K562 (cell line): ENCODE data around the gene GART. TPM values are rescaled to one million over a fixed set of nuclear protein-coding genes. Genes with fewer than 3 reads are reported as not detected.
A peak's percentile ranks its signal among the peaks of the same experiment; 100 is the strongest.

Experiments used
- CCAR2 ChIP-seq: fragments of 200-400 bp; formaldehyde crosslinking; IDR thresholded peaks from 2 replicates; pipeline ENCODE4 v1.6.1; 2017; ENCODE audit warnings: mild to moderate bottlenecking, low read depth, low read length
- CTCFL ChIP-seq: IDR thresholded peaks from 2 replicates; pipeline ENCODE4 v1.6.1; 2011; ENCODE audit warnings: borderline replicate concordance, low read depth, mild to moderate bottlenecking, moderate library complexity, low read length; ENCODE audit not compliant: insufficient read depth, poor library complexity, severe bottlenecking
- DMBX1 ChIP-seq: fragments of 250-450 bp; sonication (Bioruptor Pico); IDR thresholded peaks from 2 replicates; pipeline ENCODE4 v1.8.0; 2022; ENCODE audit warnings: inconsistent platforms, mild to moderate bottlenecking, moderate library complexity, borderline replicate concordance
- GTF2E2 ChIP-seq: fragments of 200-800 bp; sonication (Bioruptor generic); IDR thresholded peaks from 2 replicates; pipeline ENCODE4 v1.6.1; 2016; ENCODE audit warnings: missing genetic modification characterization, missing compliant biosample characterization
- HOXB6 ChIP-seq: fragments of 250-450 bp; sonication (Bioruptor Pico); IDR thresholded peaks from 2 replicates; pipeline ENCODE4 v1.5.1; 2022; ENCODE audit warnings: mild to moderate bottlenecking, borderline replicate concordance
- MCM2 ChIP-seq: fragments of 450-650 bp; IDR thresholded peaks from 2 replicates; pipeline ENCODE4 v1.6.1; 2017; ENCODE audit warnings: low read depth, mild to moderate bottlenecking
- MITF ChIP-seq: IDR thresholded peaks from 2 replicates; pipeline ENCODE4 v1.6.1; 2014; ENCODE audit warnings: antibody characterized with exemption
- POLR2AphosphoS5 ChIP-seq: IDR thresholded peaks from 2 replicates; pipeline ENCODE4 v1.6.1; 2011; ENCODE audit warnings: mild to moderate bottlenecking, low read depth, low read length, moderate library complexity; ENCODE audit not compliant: control insufficient read depth, insufficient read depth
- PRMT5 ChIP-seq: sonication (generic); formaldehyde crosslinking; IDR thresholded peaks from 2 replicates; pipeline ENCODE4 v1.5.0; 2020; ENCODE audit warnings: missing genetic modification reagents
- RFX5 ChIP-seq: IDR thresholded peaks from 2 replicates; pipeline ENCODE4 v1.6.1; 2011; ENCODE audit warnings: low read depth, mild to moderate bottlenecking, improper control_type of control experiment, low read length
- SNAPC5 ChIP-seq: fragments of 250-450 bp; sonication (Bioruptor Pico); IDR thresholded peaks from 2 replicates; pipeline ENCODE4 v1.8.0; 2021; ENCODE audit warnings: moderate library complexity, mild to moderate bottlenecking, inconsistent platforms
- UBTF ChIP-seq, 2 experiments: IDR thresholded peaks; 2 replicates each; pipeline ENCODE4 v1.6.1; 2012; ENCODE audit warnings: improper control_type of control experiment in 2 of 2, low read depth in 2 of 2, low read length in 2 of 2, borderline replicate concordance in 1 of 2
- ZBTB2 ChIP-seq: fragments of 450-650 bp; IDR thresholded peaks from 2 replicates; pipeline ENCODE4 v1.6.1; 2016; ENCODE audit warnings: antibody characterized with exemption
- ZC3H11A ChIP-seq: IDR thresholded peaks from 2 replicates; pipeline ENCODE4 v1.6.1; 2012; ENCODE audit warnings: low read depth, low read length, improper control_type of control experiment
- ZFP36 ChIP-seq: fragments of 150-350 bp; IDR thresholded peaks from 2 replicates; pipeline ENCODE4 v1.6.1; 2018; ENCODE audit warnings: low read length, low read depth; ENCODE audit not compliant: partially characterized antibody
- ZNF165 ChIP-seq: fragments of 250-450 bp; sonication (Bioruptor Pico); IDR thresholded peaks from 2 replicates; pipeline ENCODE4 v1.4.0; 2020; ENCODE audit warnings: borderline replicate concordance
- ZNF324 ChIP-seq: fragments of 250-450 bp; sonication (Bioruptor Pico); IDR thresholded peaks from 2 replicates; pipeline ENCODE4 v1.4.0; 2020; ENCODE audit warnings: mild to moderate bottlenecking
- ZNF589 ChIP-seq: fragments of 200-800 bp; sonication (Bioruptor generic); IDR thresholded peaks from 2 replicates; pipeline ENCODE4 v1.6.1; 2016; ENCODE audit warnings: low read depth, missing genetic modification characterization, missing compliant biosample characterization
- polyA plus RNA-seq, 8 experiments: library from polyadenylated mRNA; depleted of rRNA in 4 of 8; stranded (reverse) in 5 of 8; unstranded in 3 of 8; fragments of >200 nt; fragmentation: Nextera tagmentation in 2 of 8; fragmentation: Illumina TruSeq in 1 of 8; extraction: Ambion mirVana in 2 of 8; extraction: Trizol in 1 of 8; gene quantifications; 2 replicates each; pipeline versions ENCODE4 v1.2.1 to v1.2.3, GENCODE V29; 2011 to 2014; ENCODE audit warnings: inconsistent platforms in 1 of 8, missing spikeins in 1 of 8
- total RNA-seq, 7 experiments: library from RNA; depleted of rRNA in 6 of 7; stranded (reverse); fragments of >200 nt in 6 of 7; fragmentation: Illumina TruSeq in 2 of 7; extraction: Trizol in 2 of 7; gene quantifications; 2 replicates each; pipeline versions ENCODE4 v1.2.1 to v1.2.3, GENCODE V29; 2011 to 2021; ENCODE audit warnings: low replicate concordance in 1 of 7

The GART gene
- total and polyA plus RNA-seq, 9 of the 15 experiments (the other 6 are each of a cell fraction or from before 2014, with no cell fraction given), result 141 to 429 (median 349) TPM

- TF ChIP-seq SNAPC5 (CRISPR knock-in tag), result no peak
- no peak for TF ChIP-seq HOXB6 (CRISPR knock-in tag)
- no peak for TF ChIP-seq CCAR2
- 0 out of 2 replicates have a peak, but pooled peaks have one; percentile 28 for TF ChIP-seq DMBX1 (CRISPR knock-in tag)
- 0 out of 2 replicates have a peak, but pooled peaks have one; percentile 54 for TF ChIP-seq ZNF165
- no peak for TF ChIP-seq ZC3H11A
- no peak for TF ChIP-seq MCM2
- TF ChIP-seq ZNF324 (CRISPR knock-in tag), result 0 out of 2 replicates have a peak, but pooled peaks have one; percentile 32
- TF ChIP-seq GTF2E2 (tag), result peak; percentile 76
- no peak for TF ChIP-seq POLR2AphosphoS5
- peak in 1 of 2 experiments; percentile 58; a peak in 1 of 4 replicates for TF ChIP-seq UBTF (IDR thresholded peaks at IDR 0.05; ENCODE audit: borderline replicate concordance in 1 of 2, low read depth in 2 of 2, low read length in 2 of 2)
- TF ChIP-seq ZNF589, result no peak
- TF ChIP-seq PRMT5 (CRISPR knock-in tag), result no peak
- peak; percentile 5 for TF ChIP-seq CTCFL
- TF ChIP-seq ZBTB2, result no peak
- TF ChIP-seq MITF, result no peak
- no peak for TF ChIP-seq RFX5
- no peak for TF ChIP-seq ZFP36
Measured at GRCh38 chr21:33587792-33588484, 46.0 kb upstream of the GART start (continued).
